Measurements from ENCODE around the gene PRR15. TPM values are rescaled to one million over a fixed set of nuclear protein-coding genes. Genes with fewer than 3 reads are reported as not detected.

The PRR15 gene
- 6.2 and 7.8 TPM in 2 replicates for total RNA-seq (2016; rRNA removed; fragmentation: Illumina TruSeq; extraction: Trizol)
- 2.9 and 3.6 TPM in 2 replicates for total RNA-seq (2016; cell fraction: cytosol; rRNA removed; fragmentation: Illumina TruSeq; extraction: Trizol; ENCODE audit: low read depth)
- total RNA-seq (2016; cell fraction: insoluble cytoplasmic fraction; rRNA removed; fragmentation: Illumina TruSeq; extraction: Trizol) = 4.6 and 9.4 TPM in 2 replicates
- total RNA-seq (2016; cell fraction: membrane; rRNA removed; fragmentation: Illumina TruSeq; extraction: Trizol) = 7.8 and 8.3 TPM in 2 replicates
- 7.4 and 7.9 TPM in 2 replicates for total RNA-seq (2016; cell fraction: nucleus; rRNA removed; fragmentation: Illumina TruSeq; extraction: Trizol)
- 2.3 and 3.2 TPM in 2 replicates for polyA plus RNA-seq (2011; rRNA removed)
- 2.9 and 3.1 TPM in 2 replicates for polyA plus RNA-seq (2011; cell fraction: cytosol; rRNA removed)
- 2.3 and 3.0 TPM in 2 replicates for polyA plus RNA-seq (2011; cell fraction: nucleus; rRNA removed)
- polyA plus RNA-seq (2012) = 2.8 and 3.6 TPM in 2 replicates
- 2.1 and 2.9 TPM in 2 replicates for polyA plus RNA-seq (2016; cell fraction: cytosol; fragmentation: Illumina TruSeq; extraction: Trizol; ENCODE audit: low read depth)
- polyA plus RNA-seq (2016; cell fraction: insoluble cytoplasmic fraction; fragmentation: Illumina TruSeq; extraction: Trizol; ENCODE audit: low read depth) = 8.8 and 9.5 TPM in 2 replicates
- polyA plus RNA-seq (2016; cell fraction: membrane; fragmentation: Illumina TruSeq; extraction: Trizol; ENCODE audit: low read depth) = 6.8 and 6.9 TPM in 2 replicates
- 11.5 and 13.0 TPM in 2 replicates for polyA plus RNA-seq (2016; cell fraction: nucleus; fragmentation: Illumina TruSeq; extraction: Trizol; ENCODE audit: insufficient read depth, low read depth)
- 0.19 and 2.5 TPM in 2 replicates for polyA minus RNA-seq (2011; rRNA and poly(A)+ RNA removed; ENCODE audit: low replicate concordance)
- 2.4 and 2.6 TPM in 2 replicates for polyA minus RNA-seq (2011; cell fraction: cytosol; rRNA and poly(A)+ RNA removed)
- polyA minus RNA-seq (2011; cell fraction: nucleus; rRNA and poly(A)+ RNA removed) = 2.4 and 2.8 TPM in 2 replicates
- percentile 67 among the genes with signal in this experiment for Bru-seq, nascent RNA
- BruChase-seq, experiment 1, labeled RNA remaining after a 6-hour chase = percentile 60 among the genes with signal in this experiment
- percentile 74 among the genes with signal in this experiment for BruChase-seq, experiment 2, labeled RNA remaining after a 2-hour chase
- long read RNA-seq, experiment 1, transcript PRR15-201 (2 exons, 1,678 nt) = major isoform, 6 of 10 reads
- long read RNA-seq, experiment 1, partial matches to known transcripts = 0 of 10 reads
- long read RNA-seq, experiment 1, other reads (novel, unspliced or antisense) = 2 of 10 reads
- long read RNA-seq, experiment 2, transcript PRR15-201 (2 exons, 1,678 nt) = major isoform, 9 of 15 reads
- long read RNA-seq, experiment 2, partial matches to known transcripts = 0 of 15 reads
- long read RNA-seq, experiment 2, other reads (novel, unspliced or antisense) = 6 of 15 reads

GRCh38 chr7:29563590-29564495 is at the start of gene PRR15:
PRR15 (plus strand) TSS chr7:29563835; CDS start chr7:29566330, 2,495 bp downstream.
- ChIA-PET POLR2A (interaction anchor here (0.7 to 1.3 kb wide), 4 partner anchors 36 to 114 kb away, joined by 3 to 4 read pairs (median 4); no protein-coding TSS in a partner anchor), CTCF (ENCODE audit: low intra/inter-chr PET ratio, low total read pairs) (no interaction called here)
- peak; percentile 64 for DNase-seq (ENCODE audit: low spot score)
- Histone ChIP-seq H3K9ac (ENCODE audit: insufficient read depth, low read depth, low read length) (peak within 1 kb of the TSS; percentile 73), H3K27ac (ENCODE audit: extremely low read length, insufficient read depth, low read length) (peak within 1 kb of the TSS; percentile 87), H2AFZ (ENCODE audit: low read length) (peak within 1 kb of the TSS; percentile 93), H3K9me3 (ENCODE audit: low read length) (no peaks in the 10 kb centered on the region), H3K4me2 (ENCODE audit: low read depth, low read length) (peak within 1 kb of the TSS; percentile 94), H3K4me1 (ENCODE audit: insufficient read depth, low read length) (peaks cover 45% of the 10 kb centered on the region), H3K36me3 (replicated peaks in 1 of 2; ENCODE audit: control insufficient read depth in 1 of 2, insufficient read depth in 2 of 2, low read length in 2 of 2) (no peaks in the 10 kb centered on the region), H3K79me2 (ENCODE audit: insufficient read depth, low read length) (peaks cover 15% of the 10 kb centered on the region), H3K27me3 (ENCODE audit: control insufficient read depth in 1 of 2, insufficient read depth in 2 of 2, low read length in 2 of 2) (no peaks in the 10 kb centered on the region; a peak in 1 of 5 replicates), H4K20me1 (ENCODE audit: insufficient read depth, low read length) (no peaks in the 10 kb centered on the region), H3K4me3 (replicated peaks in 1 of 3; ENCODE audit: insufficient read depth in 1 of 3, low read depth in 2 of 3, low read length in 3 of 3) (peak within 1 kb of the TSS; percentile 67 to 97 (median 79))
- peak; percentile 83 for ATAC-seq
- in situ Hi-C loops (cut with HindIII; ENCODE audit: extremely low pct_ligation_motif_present, low pct_unique_long_range_greater_than_20kb) (loop anchor here (10.0 kb wide), 1 partner anchor 639 kb away; no protein-coding TSS in a partner anchor), intact Hi-C loops (cut with micrococcal nuclease; ENCODE audit: unreplicated experiment) (loop anchor here (5.0 to 10.0 kb wide), 2 partner anchors 77 to 359 kb away; no protein-coding TSS in a partner anchor)
- 1% methylated on average over 24 of the region's 72 CpGs for WGBS (ENCODE audit: low lambda C conversion rate)
- TSS peak; percentile 63 for BruUV-seq (replicated peaks)
- peak; percentile 60 for FAIRE-seq
- peak; percentile 2 for TF ChIP-seq ZEB1 (IDR thresholded peaks at IDR 0.05; ENCODE audit: insufficient replicate concordance, low read depth)
- no peak for TF ChIP-seq HINFP (CRISPR knock-in tag; IDR thresholded peaks at IDR 0.05; ENCODE audit: low read depth)
- no peak for TF ChIP-seq SMAD9 (CRISPR knock-in tag; IDR thresholded peaks at IDR 0.05)
- TF ChIP-seq NFKBIZ (CRISPR knock-in tag; IDR thresholded peaks at IDR 0.05) = no peak
- peak; percentile 25; the same call in 1 of the 2 replicates for TF ChIP-seq POGZ (CRISPR knock-in tag; IDR thresholded peaks at IDR 0.05)
- TF ChIP-seq SRSF9 (IDR thresholded peaks at IDR 0.05; ENCODE audit: borderline replicate concordance, insufficient read depth, low read depth, low read length, poor library complexity, severe bottlenecking) = no peak
- peak; percentile 90 for TF ChIP-seq ZNF292 (CRISPR knock-in tag; IDR thresholded peaks at IDR 0.05; ENCODE audit: borderline replicate concordance, low read depth)
- 0 out of 2 replicates have a peak, but pooled peaks have one; percentile 7 for TF ChIP-seq SP140L (CRISPR knock-in tag; IDR thresholded peaks at IDR 0.05; ENCODE audit: borderline replicate concordance)
- TF ChIP-seq IRF9 (CRISPR knock-in tag; IDR thresholded peaks at IDR 0.05; ENCODE audit: borderline replicate concordance) = peak; percentile 15; the same call in 1 of the 2 replicates
- no peak for TF ChIP-seq SIX1 (CRISPR knock-in tag; IDR thresholded peaks at IDR 0.05; ENCODE audit: borderline replicate concordance)
- TF ChIP-seq, protein P1, sequence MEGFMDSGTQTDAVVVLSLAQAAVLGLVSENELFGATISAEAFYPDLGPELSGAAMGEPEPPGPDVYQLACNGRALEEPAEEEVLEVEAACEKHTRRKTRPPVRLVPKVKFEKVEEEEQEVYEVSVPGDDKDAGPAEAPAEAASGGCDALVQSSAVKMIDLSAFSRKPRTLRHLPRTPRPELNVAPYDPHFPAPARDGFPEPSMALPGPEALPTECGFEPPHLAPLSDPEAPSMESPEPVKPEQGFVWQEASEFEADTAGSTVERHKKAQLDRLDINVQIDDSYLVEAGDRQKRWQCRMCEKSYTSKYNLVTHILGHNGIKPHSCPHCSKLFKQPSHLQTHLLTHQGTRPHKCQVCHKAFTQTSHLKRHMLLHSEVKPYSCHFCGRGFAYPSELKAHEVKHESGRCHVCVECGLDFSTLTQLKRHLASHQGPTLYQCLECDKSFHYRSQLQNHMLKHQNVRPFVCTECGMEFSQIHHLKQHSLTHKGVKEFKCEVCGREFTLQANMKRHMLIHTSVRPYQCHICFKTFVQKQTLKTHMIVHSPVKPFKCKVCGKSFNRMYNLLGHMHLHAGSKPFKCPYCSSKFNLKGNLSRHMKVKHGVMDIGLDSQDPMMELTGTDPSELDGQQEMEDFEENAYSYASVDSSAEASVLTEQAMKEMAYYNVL (CRISPR knock-in tag; IDR thresholded peaks at IDR 0.05; ENCODE audit: borderline replicate concordance) = peak; percentile 36; the same call in 1 of the 2 replicates
